ENCODE data around the gene RPL15. TPM values are rescaled to one million over a fixed set of nuclear protein-coding genes. Genes with fewer than 3 reads are reported as not detected.

Gene RPL15
- total and polyA plus RNA-seq, 7 donors, result 1,021 to 2,855 (median 1,350) TPM

DNA sequence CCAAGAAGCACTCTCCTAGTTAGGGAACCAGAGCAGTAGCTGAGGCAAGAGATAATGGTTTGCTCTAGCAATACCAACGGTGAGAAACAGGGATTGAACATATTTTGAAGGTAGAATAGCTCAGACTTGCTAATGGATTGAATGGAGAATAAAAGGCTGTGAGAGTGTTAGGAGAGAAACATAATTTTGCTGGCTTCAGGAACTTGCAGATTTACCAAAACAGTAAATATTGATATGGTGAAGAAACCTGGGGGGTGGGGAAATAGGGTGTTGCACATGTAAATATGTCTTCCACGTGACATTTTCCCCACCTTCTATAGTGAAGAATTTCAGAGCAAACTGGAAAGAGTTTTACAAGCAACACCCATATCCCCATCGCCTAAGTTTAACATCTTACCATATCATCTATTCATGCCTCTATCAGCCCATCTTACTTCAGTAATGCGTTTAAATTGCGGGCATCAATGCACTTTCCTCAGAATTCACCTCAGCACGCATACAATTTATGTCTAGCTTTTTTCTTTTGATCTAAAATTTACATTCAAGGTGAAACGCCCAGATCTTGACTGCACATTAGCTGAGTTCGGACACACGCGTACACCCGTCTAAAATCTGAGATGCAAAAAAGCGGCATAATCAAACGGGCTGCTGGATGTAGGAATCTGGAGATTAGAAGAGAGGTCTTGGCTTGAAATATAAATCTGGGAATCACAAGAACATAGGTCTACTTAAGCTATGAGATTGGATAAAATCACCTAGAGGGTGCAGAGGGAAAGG lies 27.3 kb downstream of the RPL15 start:
- no peaks in the 10 kb centered on the region for H3K9me3 ChIP-seq
- H3K36me3 ChIP-seq (ENCODE audit: insufficient read depth in 1 of 2, low read depth in 1 of 2), result no peaks in the 10 kb centered on the region
- ATAC-seq (no peak), DNase-seq (no peak)
- TF ChIP-seq, protein P1, sequence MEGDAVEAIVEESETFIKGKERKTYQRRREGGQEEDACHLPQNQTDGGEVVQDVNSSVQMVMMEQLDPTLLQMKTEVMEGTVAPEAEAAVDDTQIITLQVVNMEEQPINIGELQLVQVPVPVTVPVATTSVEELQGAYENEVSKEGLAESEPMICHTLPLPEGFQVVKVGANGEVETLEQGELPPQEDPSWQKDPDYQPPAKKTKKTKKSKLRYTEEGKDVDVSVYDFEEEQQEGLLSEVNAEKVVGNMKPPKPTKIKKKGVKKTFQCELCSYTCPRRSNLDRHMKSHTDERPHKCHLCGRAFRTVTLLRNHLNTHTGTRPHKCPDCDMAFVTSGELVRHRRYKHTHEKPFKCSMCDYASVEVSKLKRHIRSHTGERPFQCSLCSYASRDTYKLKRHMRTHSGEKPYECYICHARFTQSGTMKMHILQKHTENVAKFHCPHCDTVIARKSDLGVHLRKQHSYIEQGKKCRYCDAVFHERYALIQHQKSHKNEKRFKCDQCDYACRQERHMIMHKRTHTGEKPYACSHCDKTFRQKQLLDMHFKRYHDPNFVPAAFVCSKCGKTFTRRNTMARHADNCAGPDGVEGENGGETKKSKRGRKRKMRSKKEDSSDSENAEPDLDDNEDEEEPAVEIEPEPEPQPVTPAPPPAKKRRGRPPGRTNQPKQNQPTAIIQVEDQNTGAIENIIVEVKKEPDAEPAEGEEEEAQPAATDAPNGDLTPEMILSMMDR (IDR thresholded peaks at IDR 0.05), result no peak
- intact Hi-C loops (cut with DNase I), result loop anchor here (1.0 to 2.0 kb wide), 2 partner anchors 26 to 27 kb away; partner anchors contain the start of genes NKIRAS1 (in 1 of the 2) and RPL15 (in 1 of the 2)
- 6 to 8% (median 7%) methylated on average over 13 of the region's 13 CpGs for WGBS, 3 donors
- H3K4me3 ChIP-seq, result peak overlapping the region; percentile 81
- H3K27ac ChIP-seq, result peak overlapping the region; percentile 94
- H3K4me1 ChIP-seq, result peaks cover 44% of the 10 kb centered on the region
- H3K27me3 ChIP-seq (ENCODE audit: insufficient read depth in 3 of 3, low read length in 2 of 3), result no peaks in the 10 kb centered on the region

GRCh38 chr3:23944861-23945662 lies 28.1 kb downstream of the RPL15 start, which contains the start of gene NR1D2:
Gene NR1D2, plus strand, starts transcription at chr3:23945286. Its CDS starts 293 bp downstream, at chr3:23945579.
- Histone ChIP-seq H3K27ac (peak within 1 kb of the TSS; percentile 94), H3K27me3 (ENCODE audit: insufficient read depth in 3 of 3, low read length in 2 of 3) (no peaks in the 10 kb centered on the region), H3K9me3 (no peaks in the 10 kb centered on the region), H3K36me3 (ENCODE audit: insufficient read depth in 1 of 2, low read depth in 1 of 2) (no peaks in the 10 kb centered on the region), H3K4me1 (peaks cover 53% of the 10 kb centered on the region), H3K4me3 (peak within 1 kb of the TSS; percentile 81)
- ATAC-seq (peak; percentile 63 to 66 (median 64)), DNase-seq (peak; percentile 88 to 91)
- intact Hi-C loops (cut with DNase I), result loop anchor here (1.0 to 2.0 kb wide), 2 partner anchors 27 to 28 kb away; partner anchors contain the start of genes NKIRAS1 (in 1 of the 2) and RPL15 (in 1 of the 2)
- WGBS, 3 donors, result 0 to 1% (median 1%) methylated on average over 31 to 87 of the region's 88 CpGs
- TF ChIP-seq, protein P1 (IDR thresholded peaks at IDR 0.05), result no peak

- peaks cover 58% of the 10 kb centered on the region for H3K4me1 ChIP-seq
- no peaks in the 10 kb centered on the region for H3K36me3 ChIP-seq (ENCODE audit: insufficient read depth in 1 of 2, low read depth in 1 of 2)
- peak overlapping the region; percentile 81 for H3K4me3 ChIP-seq
- no peaks in the 10 kb centered on the region for H3K9me3 ChIP-seq
- TF ChIP-seq, protein P1 (IDR thresholded peaks at IDR 0.05), result no peak
- intact Hi-C loops (cut with DNase I), result loop anchor here in 1 of 2 donors (2.0 kb wide), 1 partner anchor 29 kb away; the partner anchor contains the start of genes NKIRAS1 and RPL15
- H3K27ac ChIP-seq, result peak overlapping the region; percentile 94
- DNase-seq (no peak), ATAC-seq (no peak)
- H3K27me3 ChIP-seq (ENCODE audit: insufficient read depth in 3 of 3, low read length in 2 of 3), result no peaks in the 10 kb centered on the region
- WGBS, 3 donors, result 0% methylated on average over 1 to 39 of the region's 39 CpGs
Measured at GRCh38 chr3:23945663-23945912, 28.7 kb downstream of the RPL15 start.

GRCh38 chr3:23945913-23946687 lies 29.2 kb downstream of the RPL15 start:
- TF ChIP-seq, protein P1 (IDR thresholded peaks at IDR 0.05), result no peak
- no peaks in the 10 kb centered on the region for H3K27me3 ChIP-seq (ENCODE audit: insufficient read depth in 3 of 3, low read length in 2 of 3)
- peak overlapping the region; percentile 81 for H3K4me3 ChIP-seq
- peaks cover 59% of the 10 kb centered on the region for H3K4me1 ChIP-seq
- H3K9me3 ChIP-seq, result no peaks in the 10 kb centered on the region
- intact Hi-C loops (cut with DNase I), result loop anchor here in 1 of 2 donors (2.0 kb wide), 1 partner anchor 29 kb away; the partner anchor contains the start of genes NKIRAS1 and RPL15
- ATAC-seq (peak; percentile 85 to 93 (median 90)), DNase-seq (peak; percentile 98 to 99)
- H3K27ac ChIP-seq, result peak overlapping the region; percentile 94
- WGBS, 3 donors, result 0% methylated on average over 46 to 87 of the region's 87 CpGs
- no peaks in the 10 kb centered on the region for H3K36me3 ChIP-seq (ENCODE audit: insufficient read depth in 1 of 2, low read depth in 1 of 2)

All from psoas muscle (tissue), 8 donors.